Inflammatory macrophage (primary cell): ENCODE measurements around the gene TUBA4A.

ENCODE experiments used
- DNase-seq, 2 donors: peaks; one replicate each; pipeline ENCODE4 v3.0.0-alpha.2; 2020 to 2022

Gene TUBA4A

GRCh38 chr2:219230059-219230540 is 23.6 kb downstream of the TUBA4A start:
- peak; percentile 26 to 50 for DNase-seq

GRCh38 chr2:219229305-219230058 is 24.2 kb downstream of the TUBA4A start, which contains the start of the genes ANKZF1 and ATG9A:
TSS of gene ANKZF1 (plus strand) at chr2:219229806. CDS start at chr2:219230258, 452 bp downstream.
TSS of gene ATG9A (minus strand) at chr2:219229636. CDS start at chr2:219228024, 1,612 bp downstream.
- DNase-seq, result peak; percentile 99

DNA sequence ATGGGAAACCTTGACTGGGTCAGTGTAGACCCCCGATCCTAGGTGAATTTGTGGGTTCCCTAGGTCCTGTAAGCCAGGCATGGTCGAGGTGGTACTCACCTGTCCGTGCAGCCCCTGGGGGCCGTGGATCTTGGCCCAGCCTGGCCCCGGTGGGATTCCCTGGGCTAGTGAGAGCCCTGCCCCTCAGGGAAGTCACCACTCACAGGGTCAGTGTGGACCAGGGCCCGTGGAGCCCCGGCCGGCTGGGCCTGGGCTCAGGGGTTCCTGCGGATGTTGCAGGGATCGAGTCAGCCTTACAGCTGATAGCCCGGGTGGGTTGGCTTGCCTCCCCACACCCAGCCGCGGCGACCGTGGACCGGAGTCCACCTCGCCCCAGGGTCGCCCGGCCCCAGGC is 24.8 kb downstream of the TUBA4A start:
- no peak for DNase-seq

GRCh38 chr2:219228041-219228910 is 25.4 kb downstream of the TUBA4A start:
- peak in 1 of 2 donors; percentile 46 for DNase-seq

DNA sequence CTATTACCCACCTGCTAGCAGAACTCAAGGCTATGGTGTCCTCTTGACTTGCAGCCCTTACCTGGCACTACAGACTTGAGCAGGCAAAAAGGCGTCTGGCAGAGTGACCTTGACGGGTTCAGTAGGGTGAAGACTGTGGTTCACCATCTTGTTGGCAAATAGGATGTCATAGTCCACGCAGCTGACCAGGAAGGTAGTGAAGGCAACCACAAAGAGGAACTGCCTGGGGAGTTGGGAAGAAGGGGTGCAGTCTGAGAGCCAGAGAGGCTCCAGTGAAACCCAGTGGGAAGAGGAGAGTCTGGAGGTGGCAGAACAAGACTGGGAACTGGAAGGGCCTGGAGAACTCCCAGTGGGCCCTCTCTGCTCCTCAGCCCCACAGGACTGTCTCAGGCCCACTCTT is 28.4 kb downstream of the TUBA4A start:
- DNase-seq, result peak; percentile 76 to 89

DNA sequence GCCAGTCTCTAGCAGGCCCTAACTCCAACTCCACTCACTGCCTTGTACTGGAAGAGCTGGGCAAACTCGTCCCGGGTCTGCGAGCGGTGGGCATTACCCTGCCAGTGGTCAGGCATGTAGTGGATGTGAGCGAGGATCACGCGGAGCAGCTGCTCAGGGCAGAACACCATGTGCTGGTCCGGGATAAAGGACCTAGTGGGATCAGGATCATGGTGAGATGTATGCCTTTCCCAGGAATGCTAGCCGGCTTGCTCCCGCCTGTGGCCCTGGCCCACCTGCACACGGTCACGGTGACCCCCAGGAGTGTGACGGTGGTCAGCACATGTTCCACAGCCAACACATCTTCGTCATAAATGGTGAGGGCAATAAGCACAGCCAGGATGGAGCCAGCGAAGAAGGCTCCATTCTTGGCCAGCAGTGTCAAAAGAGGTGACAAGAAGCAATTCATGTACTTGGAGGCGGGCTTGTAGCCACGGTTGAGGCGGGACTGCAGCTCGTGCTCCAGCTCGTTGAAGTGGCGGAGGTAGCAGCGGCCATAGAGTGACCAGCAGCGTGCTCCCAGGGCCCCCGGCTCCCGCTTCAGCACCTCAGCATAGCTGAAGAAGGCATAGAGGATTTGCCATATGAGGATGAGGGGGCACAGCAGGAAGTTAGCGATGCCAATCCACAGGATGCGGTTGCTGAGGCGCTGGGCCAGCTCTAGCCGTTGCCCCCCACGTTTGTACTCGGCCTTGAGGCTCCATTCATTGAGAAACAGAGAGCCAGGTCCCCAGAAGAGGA is 29.7 kb downstream of the TUBA4A start:
- no peak for DNase-seq

DNA sequence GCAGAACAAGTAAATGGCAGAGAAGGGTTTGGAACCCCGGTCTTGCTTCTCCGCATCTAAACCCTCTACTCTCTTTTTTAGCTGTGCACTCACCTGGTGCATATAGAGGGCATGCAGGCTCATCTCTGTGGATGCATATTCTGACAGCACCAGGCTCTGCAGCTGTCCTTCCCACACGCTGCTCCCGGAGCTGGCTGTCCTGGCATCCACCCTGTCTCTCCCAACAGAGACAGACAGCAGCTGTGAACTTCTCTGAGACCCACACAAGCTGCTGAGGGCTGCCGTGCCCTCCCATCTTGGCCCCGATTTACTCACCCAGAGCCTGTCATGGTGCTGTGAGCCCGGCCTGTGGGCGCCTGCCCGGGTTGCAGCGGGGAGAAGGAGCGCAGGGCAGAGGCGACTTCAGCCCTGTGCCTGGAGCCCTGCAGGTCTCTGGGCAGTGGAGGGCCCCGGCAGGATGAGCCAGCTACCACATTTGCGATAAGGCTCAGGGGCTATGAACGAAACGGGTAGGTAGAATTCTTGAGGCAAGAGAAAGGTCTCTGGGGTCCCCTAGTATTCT is 31.7 kb downstream of the TUBA4A start:
- no peak for DNase-seq

- DNase-seq, result no peak
These were observed 32.9 kb downstream of the TUBA4A start for GRCh38 chr2:219220652-219221402.

DNA sequence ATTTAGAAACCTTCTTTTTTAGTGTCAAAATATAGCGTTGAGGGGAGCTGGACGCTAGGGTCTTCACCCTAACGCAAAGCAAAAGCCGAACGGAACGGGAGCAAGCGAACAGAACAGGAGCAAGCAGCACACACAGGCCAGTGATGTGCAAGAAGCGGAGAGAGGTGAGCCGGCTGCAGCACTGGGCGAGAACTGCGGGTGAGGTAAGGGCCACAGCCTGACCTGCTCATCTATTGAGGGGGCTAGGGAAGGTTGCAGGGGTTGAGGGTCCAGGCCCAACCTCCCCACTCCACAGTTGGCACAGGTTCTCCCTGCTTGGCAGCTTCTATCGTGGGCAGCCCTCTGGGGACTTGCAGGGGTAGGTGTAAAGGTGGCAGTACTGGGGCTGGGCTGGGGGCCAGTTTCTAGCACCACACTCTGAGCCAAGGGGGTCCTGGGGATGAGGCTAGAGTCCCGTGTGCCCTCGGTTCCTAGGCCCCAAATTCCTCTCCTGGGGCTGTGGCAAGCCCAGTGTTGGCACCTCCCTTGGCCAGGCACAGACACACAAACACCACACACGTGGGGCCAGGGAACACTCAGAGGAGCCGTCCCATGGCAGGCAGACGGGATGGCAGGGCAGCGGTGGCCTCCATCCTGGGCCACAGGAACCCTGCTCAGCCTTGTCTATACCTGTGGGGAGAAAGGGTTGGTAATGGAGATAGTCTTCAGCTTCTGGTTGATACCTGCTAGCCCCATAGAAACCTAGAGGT is 33.8 kb downstream of the TUBA4A start:
- no peak for DNase-seq

DNA sequence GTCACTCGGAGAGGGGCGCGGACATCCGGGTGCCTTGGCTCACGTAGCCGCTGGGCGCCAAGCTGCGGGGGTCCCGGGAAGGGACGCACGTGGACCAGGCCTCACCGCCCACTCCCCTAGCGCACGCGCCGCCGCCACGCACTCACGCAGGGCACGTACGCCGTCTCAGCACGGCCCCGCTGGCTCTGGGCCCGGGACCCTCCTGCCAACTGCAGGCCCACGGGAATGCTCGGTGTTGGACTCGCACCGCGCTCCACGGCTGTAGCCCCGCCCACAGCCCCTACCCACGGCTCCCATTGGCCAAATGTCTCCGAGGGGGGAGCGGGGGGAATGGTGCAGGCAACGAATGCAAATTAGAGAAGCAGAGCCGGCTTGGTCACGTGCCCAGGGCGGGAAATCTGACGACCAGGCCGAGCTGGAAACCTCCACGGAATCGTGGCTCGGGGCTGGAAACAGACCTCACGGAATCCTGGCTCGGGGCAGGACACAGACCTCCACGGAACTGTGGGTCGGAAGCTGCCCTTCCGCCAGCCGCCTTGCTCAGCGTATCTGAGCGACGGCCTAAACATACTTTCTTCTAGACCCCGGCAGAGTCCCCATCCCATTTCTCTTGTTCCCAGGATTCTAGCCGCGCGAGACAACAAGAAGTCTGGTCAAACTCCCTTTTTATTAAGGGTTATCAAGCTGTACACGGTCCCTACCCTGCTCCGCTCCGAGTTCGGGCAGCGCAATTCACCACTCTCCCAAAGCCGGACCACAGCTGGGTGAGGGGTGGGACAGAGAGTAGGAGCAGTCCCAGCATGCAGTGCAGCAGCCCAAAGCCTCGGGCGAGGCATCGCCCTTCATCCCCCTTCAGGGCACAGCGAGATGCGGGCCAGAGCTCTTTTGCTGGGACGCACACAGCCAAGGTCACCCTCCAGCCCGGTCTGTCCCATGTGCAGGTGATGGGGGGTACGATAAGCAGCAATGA is 34.7 kb downstream of the TUBA4A start, which contains the start of gene ABCB6:
Gene ABCB6, minus strand, starts transcription at position 227 of the 970 bp plus-strand sequence. CDS start 285 bp downstream, outside the sequence.
- DNase-seq, result peak; percentile 43 to 63

DNA sequence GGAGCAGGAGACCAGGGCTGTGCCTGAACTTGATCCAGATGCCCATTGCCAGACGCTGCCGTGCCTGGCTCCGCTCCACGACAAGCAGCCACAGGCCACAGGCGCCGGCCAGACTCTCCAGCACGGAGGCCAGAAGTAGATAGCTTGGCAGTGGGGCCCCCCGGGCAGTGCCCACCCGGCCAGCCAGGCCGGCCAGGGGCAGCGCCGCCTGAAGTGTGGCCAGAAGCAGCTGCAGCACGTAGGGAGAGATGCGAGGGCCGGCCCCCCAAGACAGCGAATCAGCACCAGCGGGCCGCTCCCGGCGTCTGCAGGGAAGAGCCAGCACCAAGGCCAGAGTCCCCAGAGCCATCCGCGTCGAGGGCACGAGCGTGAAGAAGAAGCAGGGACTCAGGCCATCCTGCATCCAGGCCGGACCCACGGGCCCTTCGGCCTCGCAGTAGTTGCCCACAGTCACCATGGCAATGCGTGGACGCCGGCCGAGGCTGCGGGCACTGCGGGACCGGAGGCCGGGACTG is 35.4 kb downstream of the TUBA4A start:
- peak; percentile 17 to 54 for DNase-seq

DNA sequence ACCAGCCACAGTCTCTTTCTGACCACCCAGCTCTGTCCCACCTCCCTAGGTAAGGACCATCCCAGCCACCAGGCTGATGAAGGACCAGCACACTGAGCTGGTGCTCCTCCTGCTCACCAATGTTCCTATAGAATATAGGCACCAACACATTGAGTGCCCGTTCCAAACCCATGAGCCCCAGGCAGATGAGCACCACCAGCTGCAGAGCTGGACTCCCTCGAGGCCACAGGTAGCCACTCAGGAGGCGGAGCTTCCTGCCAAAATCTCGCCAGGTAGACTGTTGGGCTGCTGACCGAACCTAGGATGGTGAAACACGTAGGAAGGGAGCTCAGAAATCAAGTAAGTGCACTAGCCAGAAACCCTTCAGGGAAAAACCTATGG is 37.2 kb downstream of the TUBA4A start:
- no peak for DNase-seq

DNA sequence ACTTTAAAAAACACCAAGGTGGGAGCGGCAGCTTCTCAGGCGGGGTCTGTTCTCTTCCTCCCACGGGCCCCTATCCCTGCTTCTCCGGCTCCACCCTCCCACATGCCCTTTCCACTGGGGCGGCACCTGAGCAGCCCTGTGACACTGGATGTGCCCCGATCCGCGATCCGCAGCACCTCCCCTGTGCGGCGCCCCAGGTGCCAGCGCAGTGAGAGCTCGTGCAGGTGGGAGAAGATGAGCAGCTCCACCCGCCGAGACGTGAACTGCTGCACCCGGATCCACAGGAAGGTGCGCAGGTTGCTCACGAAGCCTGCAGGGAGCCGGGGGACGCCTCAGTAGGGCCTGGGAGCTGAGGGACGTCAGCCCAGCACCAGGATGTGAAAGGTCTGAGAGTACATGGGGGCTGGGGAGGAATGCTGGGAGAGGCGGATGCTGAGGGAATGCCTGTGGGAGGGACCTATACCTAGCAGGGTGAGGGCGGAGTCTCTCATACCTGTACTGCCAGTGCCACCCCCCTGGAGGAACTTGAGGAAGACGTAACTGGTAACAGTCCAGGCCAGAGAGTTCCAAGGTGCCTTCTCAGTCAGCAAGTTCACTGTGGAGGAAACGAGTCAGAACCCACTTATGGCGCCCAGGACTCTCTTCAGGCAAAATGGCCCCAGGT is 37.7 kb downstream of the TUBA4A start:
- no peak for DNase-seq

- DNase-seq, result no peak
These were observed 38.9 kb downstream of the TUBA4A start for GRCh38 chr2:219214786-219215185.

DNA sequence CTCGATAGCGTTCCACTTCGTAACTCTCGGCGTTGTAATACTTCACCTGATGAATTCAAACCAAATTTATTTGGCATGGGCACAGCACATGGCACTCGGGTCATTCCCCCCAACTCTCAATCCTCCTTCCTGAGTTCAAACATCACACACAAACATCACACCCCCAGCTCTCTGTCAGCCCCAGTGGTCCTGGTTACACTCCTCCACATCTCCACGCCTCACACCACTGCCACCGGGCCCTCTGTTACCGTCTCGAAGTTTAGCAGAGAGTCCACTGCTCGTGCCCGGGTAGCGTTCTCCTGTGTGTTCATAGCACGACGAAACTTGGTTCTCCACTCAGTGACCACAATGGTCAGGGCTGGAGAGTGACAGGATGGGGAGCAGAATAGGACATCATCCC is 39.6 kb downstream of the TUBA4A start:
- DNase-seq, result no peak

GRCh38 chr2:219213486-219214071 is 40.1 kb downstream of the TUBA4A start:
- DNase-seq, result no peak

DNA sequence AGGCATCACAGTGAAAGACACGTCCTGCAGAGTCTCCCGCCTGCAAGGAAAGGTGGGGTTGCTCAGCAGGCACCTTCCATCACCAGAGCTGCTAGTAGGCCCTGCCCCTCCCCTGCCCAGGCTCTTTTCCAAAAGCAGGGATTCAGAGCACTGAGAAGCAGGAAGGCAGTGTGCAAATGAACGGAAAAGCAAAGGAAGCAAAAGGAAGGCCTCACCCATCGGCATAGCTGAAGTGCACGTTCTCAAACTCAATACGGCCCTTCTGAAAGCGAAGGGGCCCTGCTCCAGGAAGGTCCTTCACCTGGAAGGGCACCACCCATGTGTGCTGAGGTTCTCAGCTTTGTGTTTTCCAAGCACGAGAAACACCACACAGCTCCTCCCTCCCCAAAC is 40.7 kb downstream of the TUBA4A start:
- DNase-seq, result no peak

DNA sequence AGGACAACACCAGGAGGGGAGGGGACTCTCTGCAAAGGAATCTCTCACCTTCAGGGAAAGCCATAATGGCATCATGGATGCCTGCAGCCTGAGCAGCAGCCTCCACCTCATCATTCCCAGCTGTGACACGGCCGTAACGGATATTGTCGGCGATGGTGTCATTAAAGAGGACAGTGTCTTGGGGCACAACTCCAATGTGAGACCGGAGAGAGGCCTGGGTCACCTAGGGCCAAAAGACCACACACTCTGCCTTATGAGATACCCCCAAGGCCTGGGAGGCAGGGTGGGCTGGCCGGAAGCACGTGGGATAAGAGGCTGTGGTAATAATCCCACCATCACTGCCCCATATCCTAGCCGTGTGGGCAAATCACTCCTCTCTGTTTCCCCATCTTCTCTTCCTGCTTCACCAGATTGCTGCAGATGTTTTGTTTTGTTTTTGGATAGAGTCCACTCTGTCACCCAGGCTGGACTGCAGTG is 42.8 kb downstream of the TUBA4A start:
- DNase-seq, result no peak
